Spleen (tissue), 11 donors: ENCODE results near the gene SENP5. TPM values are rescaled to one million over a fixed set of nuclear protein-coding genes. Genes with fewer than 3 reads are reported as not detected.
"Not testable (repeated sequence)": the region's sequence is repeated elsewhere in the genome, so short reads cannot be mapped to it uniquely, and the experiment has no call there.

Experiments used
- DNase-seq: peaks from one replicate; pipeline ENCODE4 v3.0.0-alpha.2; 2020
- H3K27ac ChIP-seq, 8 donors: fragments of 200-600 bp; sonication (generic) in 7 of 8; 1 replicate in 4 of 8; 2 replicates in 4 of 8; pipeline versions ENCODE4 v1.5.0 to v1.8.0; 2016 to 2021; ENCODE audit warnings: inconsistent platforms in 4 of 8, mild to moderate bottlenecking in 4 of 8, moderate library complexity in 1 of 8
- H3K27me3 ChIP-seq, 7 donors: fragments of 200-600 bp; sonication (generic) in 6 of 7; replicated peaks in 1 of 7; 1 replicate in 4 of 7; 2 replicates in 3 of 7; pipeline versions ENCODE4 v1.5.0 to v1.8.0; 2016 to 2021; ENCODE audit warnings: inconsistent platforms in 3 of 7, mild to moderate bottlenecking in 1 of 7
- H3K36me3 ChIP-seq, 6 donors: fragments of 200-600 bp; sonication (generic) in 5 of 6; 1 replicate in 4 of 6; 2 replicates in 2 of 6; pipeline versions ENCODE4 v1.5.0 to v1.8.0; 2016 to 2021; ENCODE audit warnings: inconsistent platforms in 2 of 6
- H3K4me1 ChIP-seq, 6 donors: fragments of 200-600 bp; sonication (generic) in 5 of 6; 1 replicate in 3 of 6; 2 replicates in 3 of 6; pipeline versions ENCODE4 v1.5.0 to v1.8.0; 2016 to 2021; ENCODE audit warnings: inconsistent platforms in 3 of 6
- H3K4me3 ChIP-seq, 8 donors: fragments of 200-600 bp; sonication (generic) in 7 of 8; 1 replicate in 4 of 8; 2 replicates in 4 of 8; pipeline versions ENCODE4 v1.5.0 to v1.8.0; 2016 to 2021; ENCODE audit warnings: inconsistent platforms in 4 of 8, mild to moderate bottlenecking in 4 of 8, moderate library complexity in 2 of 8
- H3K9me3 ChIP-seq, 8 donors: fragments of 200-600 bp; sonication (generic) in 7 of 8; 1 replicate in 4 of 8; 2 replicates in 4 of 8; pipeline versions ENCODE4 v1.5.0 to v1.8.0; 2016 to 2021; ENCODE audit warnings: inconsistent platforms in 4 of 8
- POLR2A ChIP-seq, 3 donors: fragments of 450-650 bp; IDR thresholded peaks; one replicate each; pipeline ENCODE4 v1.5.1; 2017; ENCODE audit warnings: antibody characterized with exemption in 3 of 3, mild to moderate bottlenecking in 1 of 3
- POLR2AphosphoS5 ChIP-seq, 3 donors: sonication (generic); formaldehyde crosslinking; IDR thresholded peaks; one replicate each; pipeline ENCODE4 v1.5.1; 2017; ENCODE audit warnings: antibody characterized with exemption in 3 of 3
- WGBS, 5 donors: extraction: QIAGEN DNeasy Blood & Tissue Kit in 3 of 5; methylation state at CpG; one replicate each; pipeline versions ENCODE4 v1.1.5 to v1.1.7; 2013 to 2018; 5-methylcytosine and 5-hydroxymethylcytosine counted together
- intact Hi-C: fragments of 100-400 bp; cut with DNase I; formaldehyde crosslinking; loops from one replicate; pipeline ENCODE4 v1.15.0; 2023; ENCODE audit warnings: low total_unique reads
- polyA plus RNA-seq, 3 donors: library from polyadenylated mRNA; stranded (reverse); fragments of 200-250 nt; gene quantifications; one replicate each; pipeline ENCODE4 v1.2.1, GENCODE V29; 2013
- total RNA-seq, 7 donors: library from RNA; depleted of rRNA in 3 of 7; stranded (reverse); fragments of >200 nt in 3 of 7; fragmentation: NEBNext Ultra II Directional in 4 of 7; extraction: Animal tissue kit (Norgen Biotek cat#: 25700) in 4 of 7; gene quantifications; one replicate each; pipeline versions ENCODE4 v1.1.0 to v1.2.1, GENCODE V29; 2016 to 2021
- TF ChIP-seq, protein P1 (sequence below), 11 experiments: fragments of 200-600 bp in 7 of 11; fragments of 450-650 bp in 4 of 11; sonication (generic) in 4 of 11; IDR thresholded peaks in 8 of 11; conservative IDR thresholded peaks in 3 of 11; 1 replicate in 7 of 11; 2 replicates in 4 of 11; pipeline versions ENCODE4 v1.4.0 to v1.8.0; 2016 to 2021; ENCODE audit warnings: antibody characterized with exemption in 11 of 11, inconsistent platforms in 4 of 11, mild to moderate bottlenecking in 1 of 11
- donor health status: healthy with polysubstance abuse.
- donor health status: DM: no; HTN: no; CAD: no; lungs with moderate emphysema.
- donor health status: DM: no; HTN: no; CAD: no.
- donor health status: Bipolar disorder and iron deficiency.
- donor health status: healthy.
- donor health status: DM: no; HTN: no; CAD: no.
- donor health status: DM: yes; HTN: yes; CAD: no.

SENP5 gene
- total and polyA plus RNA-seq, 10 donors: 5.0 to 59.6 (median 47.1) TPM

DNA sequence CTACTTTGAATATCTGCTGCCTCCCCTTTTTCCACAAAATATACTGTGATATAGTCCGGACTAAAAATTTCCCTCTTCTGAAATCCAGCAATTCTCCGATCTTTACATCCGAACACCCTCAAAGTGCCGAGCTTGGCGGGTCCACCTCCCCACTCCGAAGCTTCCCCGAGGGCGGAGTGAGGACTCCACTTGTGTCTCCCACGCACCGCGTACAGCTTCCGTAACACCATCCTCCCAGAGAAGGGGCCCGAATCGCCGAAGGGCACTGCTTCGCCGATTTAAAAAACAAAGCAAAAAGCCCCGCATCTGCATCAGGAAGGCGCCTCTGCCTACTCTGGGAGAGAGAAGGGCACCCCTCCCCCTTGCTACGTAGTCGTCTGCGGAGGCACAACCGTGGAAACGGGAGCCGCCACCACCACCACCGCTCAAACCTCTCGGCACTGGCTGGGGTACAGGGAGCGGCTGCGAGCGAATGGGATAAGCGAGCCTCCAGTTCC lies 74.1 kb downstream of the SENP5 start:
- TF ChIP-seq, protein P1, sequence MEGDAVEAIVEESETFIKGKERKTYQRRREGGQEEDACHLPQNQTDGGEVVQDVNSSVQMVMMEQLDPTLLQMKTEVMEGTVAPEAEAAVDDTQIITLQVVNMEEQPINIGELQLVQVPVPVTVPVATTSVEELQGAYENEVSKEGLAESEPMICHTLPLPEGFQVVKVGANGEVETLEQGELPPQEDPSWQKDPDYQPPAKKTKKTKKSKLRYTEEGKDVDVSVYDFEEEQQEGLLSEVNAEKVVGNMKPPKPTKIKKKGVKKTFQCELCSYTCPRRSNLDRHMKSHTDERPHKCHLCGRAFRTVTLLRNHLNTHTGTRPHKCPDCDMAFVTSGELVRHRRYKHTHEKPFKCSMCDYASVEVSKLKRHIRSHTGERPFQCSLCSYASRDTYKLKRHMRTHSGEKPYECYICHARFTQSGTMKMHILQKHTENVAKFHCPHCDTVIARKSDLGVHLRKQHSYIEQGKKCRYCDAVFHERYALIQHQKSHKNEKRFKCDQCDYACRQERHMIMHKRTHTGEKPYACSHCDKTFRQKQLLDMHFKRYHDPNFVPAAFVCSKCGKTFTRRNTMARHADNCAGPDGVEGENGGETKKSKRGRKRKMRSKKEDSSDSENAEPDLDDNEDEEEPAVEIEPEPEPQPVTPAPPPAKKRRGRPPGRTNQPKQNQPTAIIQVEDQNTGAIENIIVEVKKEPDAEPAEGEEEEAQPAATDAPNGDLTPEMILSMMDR (IDR thresholded peaks at IDR 0.05 in 8 of 11, conservative IDR thresholded peaks at IDR 0.05 in 3 of 11): no peak
- TF ChIP-seq POLR2A (IDR thresholded peaks at IDR 0.05): no peak
- no peak for TF ChIP-seq POLR2AphosphoS5 (IDR thresholded peaks at IDR 0.05)
- intact Hi-C loops: loop anchor here (10.0 kb wide), 1 partner anchor 77 kb away; the partner anchor contains the start of gene SENP5
- Histone ChIP-seq H3K36me3 (peaks cover 0 to 45% (median 27%) of the 10 kb centered on the region in 6 donors), H3K9me3 (no peaks in the 10 kb centered on the region), H3K27ac (peak overlapping the region; percentile 91 to 96 (median 94)), H3K4me3 (peak overlapping the region; percentile 87 to 100 (median 100)), H3K27me3 (no peaks in the 10 kb centered on the region), H3K4me1 (peaks cover 23 to 58% (median 45%) of the 10 kb centered on the region in 6 donors)
- peak; percentile 86 for DNase-seq
- WGBS, 5 donors: 0% methylated on average over 20 to 31 of the region's 31 CpGs

DNA sequence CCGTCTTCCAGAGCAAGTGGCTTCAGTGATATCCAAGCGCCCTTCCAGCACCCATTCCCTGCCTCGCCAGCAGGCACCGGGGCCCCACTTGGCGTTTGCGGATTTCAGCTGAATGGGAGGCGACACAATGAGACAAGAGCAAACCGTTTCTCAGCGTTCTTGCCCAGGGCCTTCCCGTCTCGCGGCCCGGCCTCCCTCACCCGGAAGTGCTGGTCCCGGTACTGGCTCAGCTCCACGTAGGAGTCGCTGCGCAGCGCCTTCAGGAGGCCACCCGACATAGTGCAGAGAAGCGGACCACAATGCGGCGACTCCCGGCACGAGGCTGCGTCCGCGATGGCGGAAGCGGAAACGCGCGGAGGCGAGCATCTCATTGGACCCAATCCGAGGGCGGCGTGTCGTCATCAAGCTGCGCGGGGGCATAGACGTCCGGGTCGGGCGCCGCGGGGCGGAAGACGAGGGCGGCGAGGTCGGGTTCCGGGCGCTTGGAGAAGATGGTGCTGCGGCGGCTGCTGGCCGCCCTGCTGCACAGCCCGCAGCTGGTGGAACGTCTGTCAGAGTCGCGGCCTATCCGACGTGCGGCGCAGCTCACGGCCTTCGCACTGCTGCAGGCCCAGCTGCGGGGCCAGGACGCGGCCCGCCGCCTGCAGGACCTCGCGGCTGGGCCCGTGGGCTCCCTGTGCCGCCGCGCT lies 74.7 kb downstream of the SENP5 start, which contains the start of gene NCBP2:
NCBP2 (minus strand) TSS at position 303 of the 689 bp plus-strand sequence; CDS start at position 278, 25 bp downstream.
- no peaks in the 10 kb centered on the region for H3K9me3 ChIP-seq
- TF ChIP-seq POLR2AphosphoS5 (IDR thresholded peaks at IDR 0.05) (peak; percentile 98 to 100 (median 99)), POLR2A (IDR thresholded peaks at IDR 0.05) (peak; percentile 27 to 70 (median 33))
- TF ChIP-seq, protein P1 (IDR thresholded peaks at IDR 0.05 in 8 of 11, conservative IDR thresholded peaks at IDR 0.05 in 3 of 11): peak; percentile 45 to 90 (median 80)
- no peaks in the 10 kb centered on the region for H3K27me3 ChIP-seq
- peaks cover 23 to 58% (median 45%) of the 10 kb centered on the region in 6 donors for H3K4me1 ChIP-seq
- H3K27ac ChIP-seq: peak within 1 kb of the TSS; percentile 91 to 96 (median 94)
- intact Hi-C loops: loop anchor here (10.0 kb wide), 1 partner anchor 78 kb away; the partner anchor contains the start of gene SENP5
- H3K36me3 ChIP-seq: peaks cover 0 to 43% (median 21%) of the 10 kb centered on the region in 6 donors
- 0 to 1% (median 0%) methylated on average over 15 to 77 of the region's 77 CpGs for WGBS, 5 donors
- peak within 1 kb of the TSS; percentile 87 to 100 (median 100) for H3K4me3 ChIP-seq
- DNase-seq: peak; percentile 98

DNA sequence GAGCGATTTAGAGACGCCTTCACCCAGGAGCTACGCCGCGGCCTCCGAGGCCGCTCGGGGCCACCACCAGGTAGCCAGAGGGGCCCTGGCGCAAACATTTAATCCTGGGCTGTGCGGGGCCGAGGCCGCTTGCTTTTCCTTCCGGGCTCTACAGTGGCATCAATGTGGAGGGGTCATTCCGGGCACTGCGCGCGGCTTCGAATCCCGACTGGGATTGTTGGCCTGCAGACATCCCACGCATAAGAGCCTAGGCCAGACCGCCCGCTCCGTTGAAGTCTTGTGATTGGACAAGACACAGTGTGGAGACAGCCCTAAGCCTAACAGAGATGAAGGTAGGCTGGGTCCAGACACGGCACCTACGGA lies 75.2 kb downstream of the SENP5 start:
- no peak for DNase-seq
- TF ChIP-seq, protein P1 (IDR thresholded peaks at IDR 0.05 in 8 of 11, conservative IDR thresholded peaks at IDR 0.05 in 3 of 11): no peak
- no peak for TF ChIP-seq POLR2AphosphoS5 (IDR thresholded peaks at IDR 0.05)
- TF ChIP-seq POLR2A (IDR thresholded peaks at IDR 0.05): no peak
- Histone ChIP-seq H3K27ac (peak overlapping the region; percentile 91 to 96 (median 94)), H3K9me3 (no peaks in the 10 kb centered on the region), H3K27me3 (no peaks in the 10 kb centered on the region), H3K4me1 (peaks cover 23 to 58% (median 45%) of the 10 kb centered on the region in 6 donors), H3K36me3 (peaks cover 0 to 42% (median 16%) of the 10 kb centered on the region in 6 donors), H3K4me3 (peak overlapping the region; percentile 87 to 100 (median 100))
- WGBS, 5 donors: 0 to 1% (median 0%) methylated on average over 9 to 25 of the region's 25 CpGs
- intact Hi-C loops: loop anchor here (10.0 kb wide), 1 partner anchor 78 kb away; the partner anchor contains the start of gene SENP5

DNA sequence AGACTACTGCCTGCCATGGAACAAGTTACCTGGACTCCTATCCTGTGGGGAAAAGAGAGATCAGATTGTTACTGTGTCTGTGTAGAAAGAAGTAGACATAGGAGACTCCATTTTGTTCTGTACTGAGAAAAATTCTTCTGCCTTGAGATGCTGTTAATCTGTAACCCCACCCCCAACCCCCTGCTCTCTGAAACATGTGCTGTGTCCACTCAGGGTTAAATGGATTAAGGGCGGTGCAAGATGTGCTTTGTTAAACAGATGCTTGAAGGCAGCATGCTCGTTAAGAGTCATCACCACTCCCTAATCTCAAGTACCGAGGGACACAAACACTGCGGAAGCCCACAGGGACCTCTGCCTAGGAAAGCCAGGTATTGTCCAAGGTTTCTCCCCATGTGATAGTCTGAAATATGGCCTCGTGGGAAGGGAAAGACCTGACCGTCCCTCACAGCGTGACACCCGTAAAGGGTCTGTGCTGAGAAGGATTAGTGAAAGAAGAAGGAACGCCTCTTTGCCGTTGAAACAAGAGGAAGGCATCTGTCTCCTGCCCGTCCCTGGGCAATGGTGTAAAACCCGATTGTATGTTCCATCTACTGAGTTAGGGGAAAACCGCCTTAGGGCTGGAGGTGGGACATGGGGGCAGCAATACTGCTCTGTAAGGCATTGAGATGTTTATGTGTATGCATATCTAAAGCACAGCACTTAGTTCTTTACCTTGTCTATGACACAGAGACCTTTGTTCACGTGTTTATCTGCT lies 76.5 kb downstream of the SENP5 start:
- H3K36me3 ChIP-seq: peaks cover 0 to 29% (median 6%) of the 10 kb centered on the region in 6 donors
- not testable (repeated sequence) for H3K27me3 ChIP-seq, H3K9me3 ChIP-seq, H3K27ac ChIP-seq, DNase-seq
- intact Hi-C loops: loop anchor here (10.0 kb wide), 1 partner anchor 79 kb away; the partner anchor contains the start of gene SENP5
- peak overlapping the region in 2 of 8 donors; percentile 87 to 100 for H3K4me3 ChIP-seq
- WGBS, 5 donors: 80 to 86% (median 83%) methylated on average over 13 to 14 of the region's 14 CpGs
- peaks cover 23 to 53% (median 44%) of the 10 kb centered on the region in 6 donors for H3K4me1 ChIP-seq
